Stimulated activated naive CD8-positive, alpha-beta T cell treated with anti-CD3 and anti-CD28 coated beads, Interleukin-15, amount 100 ng/mL, for 72 hours (primary cell): ENCODE data around the gene CYP2D6.
A peak's percentile ranks its signal among the peaks of the same experiment; 100 is the strongest.
"Not testable (repeated sequence)": the region's sequence is repeated elsewhere in the genome, so short reads cannot be mapped to it uniquely, and the experiment has no call there.

Source experiments
- ATAC-seq: fragments of 150-1000 bp; cut with Tn5 transposase; 2 replicates; pipeline ENCODE4 v1.10.0; 2021; ENCODE audit warnings: mild to moderate bottlenecking, moderate library complexity
- DNase-seq, 2 donors: peaks; one replicate each; pipeline ENCODE4 v3.0.0; 2021 to 2022
- H3K27ac Mint-ChIP-seq, 2 donors: one replicate each; pipeline ENCODE4 v1.8.0; 2022; ENCODE audit warnings: mild to moderate bottlenecking in 2 of 2, mixed read lengths in 2 of 2, moderate library complexity in 2 of 2
- H3K27me3 Mint-ChIP-seq: one replicate; pipeline ENCODE4 v1.8.0; 2022; ENCODE audit warnings: mixed read lengths
- H3K4me1 Mint-ChIP-seq: one replicate; pipeline ENCODE4 v1.8.0; 2022; ENCODE audit warnings: mild to moderate bottlenecking, mixed read lengths
- H3K4me3 Mint-ChIP-seq, 2 donors: one replicate each; pipeline ENCODE4 v1.8.0; 2022; ENCODE audit warnings: mild to moderate bottlenecking in 2 of 2, mixed read lengths in 2 of 2, moderate library complexity in 1 of 2
- H3K9me3 Mint-ChIP-seq, 2 donors: one replicate each; pipeline ENCODE4 v1.8.0; 2022; ENCODE audit warnings: mixed read lengths in 2 of 2

Gene CYP2D6

GRCh38 chr22:42128776-42129694 is 1.6 kb downstream of the CYP2D6 start:
- ATAC-seq, H3K27me3 Mint-ChIP-seq, H3K4me3 Mint-ChIP-seq, H3K9me3 Mint-ChIP-seq, DNase-seq: not testable (repeated sequence)
- H3K4me1 Mint-ChIP-seq, result peaks cover 14% of the 10 kb centered on the region
- peak overlapping the region in 1 of 2 donors; percentile 91 for H3K27ac Mint-ChIP-seq

- not testable (repeated sequence) for H3K27me3 Mint-ChIP-seq, H3K9me3 Mint-ChIP-seq, ATAC-seq, H3K4me3 Mint-ChIP-seq, DNase-seq, H3K27ac Mint-ChIP-seq
- peaks cover 14% of the 10 kb centered on the region for H3K4me1 Mint-ChIP-seq
These were observed 2.6 kb downstream of the CYP2D6 start for GRCh38 chr22:42128007-42128406.

- DNase-seq (no peak), ATAC-seq (no peak)
- Mint-ChIP-seq H3K27ac (peak overlapping the region in 1 of 2 donors; percentile 67), H3K4me3 (no peak overlapping the region), H3K27me3 (no peaks in the 10 kb centered on the region), H3K4me1 (peaks cover 14% of the 10 kb centered on the region), H3K9me3 (no peaks in the 10 kb centered on the region)
These were observed 3.0 kb downstream of the CYP2D6 start for GRCh38 chr22:42127606-42128005.

GRCh38 chr22:42123529-42123928 is 7.1 kb downstream of the CYP2D6 start:
- not testable (repeated sequence) for H3K27ac Mint-ChIP-seq, H3K4me3 Mint-ChIP-seq, H3K27me3 Mint-ChIP-seq, DNase-seq, H3K9me3 Mint-ChIP-seq
- H3K4me1 Mint-ChIP-seq, result peaks cover 44% of the 10 kb centered on the region
- peak; percentile 39 for ATAC-seq

- ATAC-seq (peak; percentile 83), DNase-seq (peak; percentile 19 to 33)
- Mint-ChIP-seq H3K27ac (peak overlapping the region; percentile 29 to 85), H3K4me1 (peaks cover 38% of the 10 kb centered on the region), H3K4me3 (peak overlapping the region; percentile 73 to 78)
- H3K9me3 Mint-ChIP-seq, H3K27me3 Mint-ChIP-seq: not testable (repeated sequence)
These were observed 10.2 kb downstream of the CYP2D6 start for GRCh38 chr22:42120231-42121021.

- Mint-ChIP-seq H3K27me3 (no peaks in the 10 kb centered on the region), H3K9me3 (peaks cover 11 to 19% of the 10 kb centered on the region in 2 donors), H3K4me1 (peaks cover 34% of the 10 kb centered on the region), H3K4me3 (no peak overlapping the region), H3K27ac (no peak overlapping the region)
- DNase-seq (no peak), ATAC-seq (no peak)
These were observed 13.7 kb downstream of the CYP2D6 start for GRCh38 chr22:42116848-42117424.

GRCh38 chr22:42115420-42115830 is 15.2 kb downstream of the CYP2D6 start:
- not testable (repeated sequence) for H3K27ac Mint-ChIP-seq, ATAC-seq, H3K4me3 Mint-ChIP-seq, H3K27me3 Mint-ChIP-seq, DNase-seq
- H3K9me3 Mint-ChIP-seq, result peaks cover 11 to 19% of the 10 kb centered on the region in 2 donors
- peaks cover 18% of the 10 kb centered on the region for H3K4me1 Mint-ChIP-seq

GRCh38 chr22:42114721-42115120 is 15.9 kb downstream of the CYP2D6 start:
- no peak overlapping the region for H3K4me3 Mint-ChIP-seq
- no peak overlapping the region for H3K27ac Mint-ChIP-seq
- no peaks in the 10 kb centered on the region for H3K27me3 Mint-ChIP-seq
- DNase-seq, result no peak
- peaks cover 11% of the 10 kb centered on the region for H3K4me1 Mint-ChIP-seq
- H3K9me3 Mint-ChIP-seq, result peaks cover 11 to 19% of the 10 kb centered on the region in 2 donors
- no peak for ATAC-seq

- DNase-seq, H3K27me3 Mint-ChIP-seq, H3K27ac Mint-ChIP-seq, ATAC-seq, H3K4me1 Mint-ChIP-seq, H3K4me3 Mint-ChIP-seq: not testable (repeated sequence)
- H3K9me3 Mint-ChIP-seq, result peaks cover 11 to 19% of the 10 kb centered on the region in 2 donors
These were observed 17.8 kb downstream of the CYP2D6 start for GRCh38 chr22:42112793-42113192.

- Mint-ChIP-seq H3K9me3 (peaks cover 11 to 19% of the 10 kb centered on the region in 2 donors), H3K4me1 (no peaks in the 10 kb centered on the region), H3K4me3 (no peak overlapping the region), H3K27me3 (no peaks in the 10 kb centered on the region), H3K27ac (no peak overlapping the region)
- no peak for ATAC-seq
- DNase-seq, result no peak
These were observed 18.8 kb downstream of the CYP2D6 start for GRCh38 chr22:42111798-42112197.

GRCh38 chr22:42108848-42109247 is 21.8 kb downstream of the CYP2D6 start:
- H3K4me3 Mint-ChIP-seq, result no peak overlapping the region
- ATAC-seq, result no peak
- peaks cover 9 to 15% of the 10 kb centered on the region in 2 donors for H3K9me3 Mint-ChIP-seq
- no peak overlapping the region for H3K27ac Mint-ChIP-seq
- H3K27me3 Mint-ChIP-seq, result no peaks in the 10 kb centered on the region
- no peaks in the 10 kb centered on the region for H3K4me1 Mint-ChIP-seq
- DNase-seq, result no peak

GRCh38 chr22:42104332-42104860 is 26.2 kb downstream of the CYP2D6 start:
- H3K9me3 Mint-ChIP-seq, result peaks cover 11 to 26% of the 10 kb centered on the region in 2 donors
- H3K4me3 Mint-ChIP-seq, H3K27me3 Mint-ChIP-seq, DNase-seq, H3K4me1 Mint-ChIP-seq, ATAC-seq, H3K27ac Mint-ChIP-seq: not testable (repeated sequence)

- H3K27ac Mint-ChIP-seq, result no peak overlapping the region
- no peaks in the 10 kb centered on the region for H3K27me3 Mint-ChIP-seq
- H3K9me3 Mint-ChIP-seq, result peaks cover 14 to 31% of the 10 kb centered on the region in 2 donors
- H3K4me3 Mint-ChIP-seq, result no peak overlapping the region
- no peak for ATAC-seq
- no peak for DNase-seq
- no peaks in the 10 kb centered on the region for H3K4me1 Mint-ChIP-seq
These were observed 29.4 kb downstream of the CYP2D6 start for GRCh38 chr22:42101199-42101598.

GRCh38 chr22:42091455-42091782 is 39.2 kb downstream of the CYP2D6 start:
- H3K9me3 Mint-ChIP-seq, result peaks cover 0 to 5% of the 10 kb centered on the region in 2 donors
- H3K4me1 Mint-ChIP-seq, result peaks cover 28% of the 10 kb centered on the region
- H3K4me3 Mint-ChIP-seq, result peak overlapping the region; percentile 94 to 99
- no peaks in the 10 kb centered on the region for H3K27me3 Mint-ChIP-seq
- ATAC-seq, result no peak
- peak overlapping the region; percentile 99 to 100 for H3K27ac Mint-ChIP-seq
- no peak for DNase-seq
